ENCODE measurements around the gene SYT2.
"Not testable (repeated sequence)": the region's sequence is repeated elsewhere in the genome, so short reads cannot be mapped to it uniquely, and the experiment has no call there.

The SYT2 gene

DNA sequence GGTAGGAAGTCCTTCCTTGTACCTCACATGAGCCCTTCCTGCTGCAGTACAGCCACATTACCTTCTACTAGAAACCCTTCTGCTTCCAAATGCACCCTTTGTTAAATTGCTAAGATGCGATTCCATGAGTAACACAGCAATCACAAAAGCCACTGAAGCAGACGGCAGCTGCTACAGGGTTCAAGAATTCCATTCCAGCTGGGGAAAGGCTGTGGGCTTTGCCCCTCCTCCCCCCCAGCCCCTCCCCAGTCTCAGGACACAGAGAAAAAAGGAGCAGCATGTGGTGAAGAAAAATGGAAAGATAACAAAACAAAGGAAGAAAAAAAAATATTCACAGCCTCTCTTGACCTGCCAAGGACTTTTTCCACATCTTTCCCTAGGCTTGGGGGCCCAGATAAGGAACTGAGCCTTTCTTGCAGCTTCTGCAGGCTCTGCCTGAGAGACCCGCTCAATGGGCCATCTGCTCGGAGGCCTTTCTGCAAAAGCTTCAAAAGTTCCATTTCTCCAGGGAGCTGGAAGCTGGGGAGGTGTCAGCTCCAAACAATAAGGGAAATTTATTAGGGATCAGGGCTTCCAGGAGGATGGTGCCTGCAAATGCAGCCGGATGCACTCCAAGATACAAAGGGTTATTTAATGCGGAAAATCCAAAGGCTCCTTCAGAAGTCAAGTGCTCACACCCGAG, 72.1 kb downstream of the SYT2 start:
- no peak overlapping the region for H3K4me3 ChIP-seq (ENCODE audit: low read depth, low read length)
- TF ChIP-seq CTCF (IDR thresholded peaks at IDR 0.05; ENCODE audit: insufficient read depth, low read length, missing control alignments), result no peak
- ChIA-PET CTCF (no interaction called here), POLR2A (interaction anchor here (0.7 kb wide), 1 partner anchor 426 kb away, joined by 3 read pairs; no protein-coding TSS in a partner anchor)
- no peak for DNase-seq (ENCODE audit: low read depth, low spot score)

- H3K4me3 ChIP-seq (ENCODE audit: low read depth, low read length); DNase-seq (ENCODE audit: low read depth, low spot score); CTCF ChIA-PET; POLR2A ChIA-PET: not testable (repeated sequence)
These were observed 72.8 kb downstream of the SYT2 start for GRCh38 chr1:202637321-202638018.

GRCh38 chr1:202636171-202636570, 74.1 kb downstream of the SYT2 start:
- POLR2A ChIA-PET; CTCF ChIA-PET; DNase-seq (ENCODE audit: low read depth, low spot score); H3K4me3 ChIP-seq (ENCODE audit: low read depth, low read length): not testable (repeated sequence)

DNA sequence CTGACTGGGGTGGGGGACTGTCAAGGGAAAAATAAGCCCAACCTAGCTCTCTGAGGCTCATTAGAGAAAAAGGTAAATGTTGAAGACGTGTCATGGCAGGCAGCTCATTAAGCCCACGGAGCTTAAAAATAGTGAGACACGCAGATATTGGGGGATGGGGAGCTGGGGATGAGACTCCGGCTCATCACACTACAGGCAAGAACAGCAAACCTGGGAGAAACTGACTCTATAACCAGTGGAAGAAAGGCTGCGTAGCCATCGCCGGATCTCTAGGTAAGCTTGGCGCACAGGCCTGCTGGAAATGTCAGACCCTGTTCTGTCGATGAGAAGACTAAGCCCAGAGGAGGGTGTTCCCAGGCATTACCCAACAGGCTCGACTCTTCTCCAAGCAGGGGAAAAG, 78.0 kb downstream of the SYT2 start:
- ChIA-PET CTCF (interaction anchor here (1.2 kb wide), 1 partner anchor 33 kb away, joined by 4 read pairs; no protein-coding TSS in a partner anchor), POLR2A (no interaction called here)
- DNase-seq (ENCODE audit: low read depth, low spot score), result no peak
- TF ChIP-seq CTCF (IDR thresholded peaks at IDR 0.05; ENCODE audit: insufficient read depth, low read length, missing control alignments), result no peak
- H3K4me3 ChIP-seq (ENCODE audit: low read depth, low read length), result no peak overlapping the region

GRCh38 chr1:202631076-202631923, 79.0 kb downstream of the SYT2 start:
- no peak for DNase-seq (ENCODE audit: low read depth, low spot score)
- TF ChIP-seq CTCF (IDR thresholded peaks at IDR 0.05; ENCODE audit: insufficient read depth, low read length, missing control alignments), result no peak
- ChIA-PET CTCF (interaction anchor here (1.2 kb wide), 1 partner anchor 32 kb away, joined by 4 read pairs; no protein-coding TSS in a partner anchor), POLR2A (no interaction called here)
- no peak overlapping the region for H3K4me3 ChIP-seq (ENCODE audit: low read depth, low read length)

GRCh38 chr1:202630541-202630940, 79.7 kb downstream of the SYT2 start:
- no peak overlapping the region for H3K4me3 ChIP-seq (ENCODE audit: low read depth, low read length)
- CTCF ChIA-PET, result no interaction called here
- no peak for TF ChIP-seq CTCF (IDR thresholded peaks at IDR 0.05; ENCODE audit: insufficient read depth, low read length, missing control alignments)
- POLR2A ChIA-PET, result no interaction called here
- no peak for DNase-seq (ENCODE audit: low read depth, low spot score)

GRCh38 chr1:202630096-202630495, 80.2 kb downstream of the SYT2 start:
- POLR2A ChIA-PET; DNase-seq (ENCODE audit: low read depth, low spot score); H3K4me3 ChIP-seq (ENCODE audit: low read depth, low read length): not testable (repeated sequence)
- CTCF ChIA-PET, result interaction anchor here (1.4 kb wide), 1 partner anchor 166 kb away, joined by 4 read pairs; no protein-coding TSS in a partner anchor

DNA sequence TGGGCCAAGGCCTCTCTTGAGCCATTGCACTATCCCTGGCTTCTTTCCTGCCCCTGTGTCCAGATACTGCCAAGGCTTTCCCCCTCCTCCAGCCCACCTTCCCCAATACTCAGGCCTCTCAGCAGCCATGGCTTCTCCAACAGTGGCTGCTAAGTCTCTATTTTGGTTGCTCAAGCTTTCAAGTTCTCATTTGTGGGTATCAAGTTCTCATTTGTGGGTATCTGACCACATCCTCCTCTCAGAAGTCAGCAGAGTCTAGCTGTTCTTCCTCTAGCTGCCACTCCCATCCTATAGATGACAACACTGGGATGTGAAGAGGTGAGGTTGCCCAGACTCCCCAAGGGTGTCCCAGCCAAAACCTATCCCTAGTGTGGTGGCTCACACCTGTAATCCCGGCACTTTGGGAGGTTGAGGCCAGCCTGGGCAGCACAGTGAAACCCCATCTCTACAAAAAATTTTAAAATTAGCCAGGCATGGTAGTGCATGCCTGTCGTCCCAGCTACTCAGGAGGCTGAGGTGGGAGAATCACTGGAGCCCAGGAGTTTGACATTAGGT, 80.9 kb downstream of the SYT2 start:
- DNase-seq (ENCODE audit: low read depth, low spot score); POLR2A ChIA-PET; H3K4me3 ChIP-seq (ENCODE audit: low read depth, low read length): not testable (repeated sequence)
- CTCF ChIA-PET, result interaction anchor here (1.4 kb wide), 1 partner anchor 165 kb away, joined by 4 read pairs; no protein-coding TSS in a partner anchor
